Activated CD8-positive, alpha-beta memory T cell treated with anti-CD3 and anti-CD28 coated beads for 1 hour (primary cell): ENCODE data around the gene TSNAXIP1.
A peak's percentile ranks its signal among the peaks of the same experiment; 100 is the strongest.

ENCODE experiments used
- DNase-seq, 2 donors: peaks; one replicate each; pipeline ENCODE4 v3.0.0-alpha.2; 2020; ENCODE audit warnings: low read depth in 1 of 2; ENCODE audit errors: extremely low read depth in 1 of 2

The TSNAXIP1 gene, protein sequence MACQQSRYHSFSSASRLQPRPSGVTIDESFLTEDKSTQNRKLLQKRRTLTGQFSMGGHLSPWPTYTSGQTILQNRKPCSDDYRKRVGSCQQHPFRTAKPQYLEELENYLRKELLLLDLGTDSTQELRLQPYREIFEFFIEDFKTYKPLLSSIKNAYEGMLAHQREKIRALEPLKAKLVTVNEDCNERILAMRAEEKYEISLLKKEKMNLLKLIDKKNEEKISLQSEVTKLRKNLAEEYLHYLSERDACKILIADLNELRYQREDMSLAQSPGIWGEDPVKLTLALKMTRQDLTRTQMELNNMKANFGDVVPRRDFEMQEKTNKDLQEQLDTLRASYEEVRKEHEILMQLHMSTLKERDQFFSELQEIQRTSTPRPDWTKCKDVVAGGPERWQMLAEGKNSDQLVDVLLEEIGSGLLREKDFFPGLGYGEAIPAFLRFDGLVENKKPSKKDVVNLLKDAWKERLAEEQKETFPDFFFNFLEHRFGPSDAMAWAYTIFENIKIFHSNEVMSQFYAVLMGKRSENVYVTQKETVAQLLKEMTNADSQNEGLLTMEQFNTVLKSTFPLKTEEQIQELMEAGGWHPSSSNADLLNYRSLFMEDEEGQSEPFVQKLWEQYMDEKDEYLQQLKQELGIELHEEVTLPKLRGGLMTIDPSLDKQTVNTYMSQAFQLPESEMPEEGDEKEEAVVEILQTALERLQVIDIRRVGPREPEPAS

DNA sequence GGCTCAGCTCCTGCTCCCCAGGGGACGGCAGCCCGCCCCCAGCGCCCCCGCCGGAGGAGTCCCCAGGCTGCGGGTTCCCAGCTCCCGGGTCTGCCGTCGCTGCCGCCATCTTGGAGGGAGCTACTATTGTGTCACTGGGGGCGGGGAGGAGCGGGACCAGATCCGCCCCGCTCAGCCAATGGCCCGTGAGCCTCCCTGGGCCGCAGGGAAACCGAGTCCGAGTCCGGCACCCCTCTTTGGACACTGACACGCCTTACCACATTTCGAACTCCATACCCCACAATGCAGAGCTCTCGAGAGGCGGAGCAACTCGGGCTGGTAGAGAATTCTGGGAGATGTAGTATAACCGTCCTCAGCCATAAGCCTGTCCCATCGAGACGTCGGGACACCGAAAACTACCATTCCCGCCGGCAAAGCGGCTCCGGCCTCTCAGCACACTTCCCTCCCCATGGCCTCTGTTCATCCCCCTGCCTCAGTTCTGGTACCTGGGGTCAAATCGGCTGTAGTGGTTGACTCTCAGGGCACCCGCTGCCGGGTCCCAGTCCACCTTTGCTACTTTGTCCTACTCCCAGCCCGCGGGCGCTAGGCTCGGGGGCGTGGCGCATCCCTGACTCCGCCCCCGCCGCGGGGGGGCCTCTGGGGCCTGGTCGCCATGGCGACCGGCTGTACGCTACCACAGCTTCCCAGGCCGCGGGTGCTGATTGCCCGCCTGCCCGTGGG is at the start of gene TSNAXIP1, which contains the start of gene RANBP10:
Gene TSNAXIP1, plus strand, starts transcription at position 462 of the 720 bp plus-strand sequence. CDS start 261 bp downstream, outside the sequence.
Gene RANBP10, minus strand, starts transcription at position 133 of the 720 bp plus-strand sequence. Its CDS starts 24 bp downstream, at position 109.
- peak; percentile 91 to 92 for DNase-seq

DNA sequence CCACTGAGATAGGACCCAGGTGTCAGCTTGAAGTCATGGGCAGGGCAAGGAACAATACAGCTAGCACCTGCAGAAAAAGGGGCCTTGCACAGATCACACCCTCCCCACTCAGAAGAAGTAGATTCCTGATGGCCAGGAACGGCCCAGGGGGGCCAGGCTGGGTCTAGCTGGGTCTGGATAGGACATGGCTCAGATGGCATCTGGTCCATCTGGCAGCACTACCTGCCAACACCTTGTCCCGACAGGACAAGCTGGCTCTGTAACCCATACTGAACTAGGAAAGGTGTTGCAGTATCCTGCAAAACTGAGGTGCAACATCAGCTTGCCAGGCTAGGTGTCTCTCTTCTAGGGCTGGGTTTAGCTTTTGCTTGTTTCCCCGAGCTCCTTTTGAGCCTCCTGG is 48.7 kb upstream of the TSNAXIP1 start:
- DNase-seq = no peak

DNA sequence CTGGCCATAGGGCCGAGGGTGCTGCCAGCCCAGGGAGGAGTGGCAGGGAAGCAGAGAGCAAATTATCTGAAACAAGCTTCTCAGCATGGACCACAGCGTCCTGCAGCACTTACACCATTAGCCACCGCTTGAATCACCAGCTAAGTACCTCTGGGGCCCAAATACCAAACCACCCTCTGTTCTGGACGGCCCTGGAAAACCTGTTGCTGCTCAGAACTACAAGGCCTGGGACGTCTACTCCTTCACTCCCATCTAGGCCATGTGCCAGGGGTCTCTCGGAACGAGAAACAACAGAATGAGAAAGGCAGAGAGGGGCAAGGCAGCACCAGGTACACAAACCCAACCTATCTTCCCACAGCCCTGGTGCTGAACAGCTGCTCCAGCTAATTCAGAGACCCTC is 47.7 kb upstream of the TSNAXIP1 start:
- no peak for DNase-seq

DNA sequence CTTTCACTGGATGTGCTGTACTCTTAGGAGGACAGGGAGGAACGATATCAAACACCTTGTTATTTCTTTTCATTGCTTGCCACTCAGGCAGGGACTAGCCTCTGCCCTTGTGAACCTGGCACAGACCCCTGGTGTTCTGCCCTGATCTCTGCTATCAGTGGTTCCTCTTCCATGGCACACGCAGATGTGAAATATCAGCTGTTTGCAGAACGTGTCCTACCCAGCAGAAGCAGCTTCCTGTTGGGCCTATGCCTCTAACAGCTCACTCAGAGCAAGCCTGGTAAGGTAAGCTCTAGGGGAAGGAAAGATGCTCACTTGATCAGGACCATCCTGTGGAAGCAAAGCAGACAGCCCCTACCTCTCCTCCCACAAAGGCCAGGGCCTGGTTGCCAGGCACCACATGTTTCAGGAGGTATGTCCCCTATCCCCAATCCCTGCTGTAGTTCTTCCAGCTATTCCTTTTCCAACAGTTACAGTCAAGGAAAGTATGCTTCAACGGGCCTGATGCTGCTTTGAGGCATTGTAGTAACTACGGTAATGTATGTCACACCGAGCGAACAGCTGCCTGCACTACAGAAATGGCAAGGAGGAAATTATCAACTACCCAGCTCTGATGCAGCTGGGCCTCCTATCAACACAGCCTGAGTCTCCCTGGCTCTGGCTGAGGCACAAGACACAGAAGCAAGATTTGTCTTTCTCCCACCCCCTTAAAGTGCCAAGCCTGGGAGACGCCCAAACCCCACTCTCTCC is 46.3 kb upstream of the TSNAXIP1 start:
- DNase-seq = no peak

DNA sequence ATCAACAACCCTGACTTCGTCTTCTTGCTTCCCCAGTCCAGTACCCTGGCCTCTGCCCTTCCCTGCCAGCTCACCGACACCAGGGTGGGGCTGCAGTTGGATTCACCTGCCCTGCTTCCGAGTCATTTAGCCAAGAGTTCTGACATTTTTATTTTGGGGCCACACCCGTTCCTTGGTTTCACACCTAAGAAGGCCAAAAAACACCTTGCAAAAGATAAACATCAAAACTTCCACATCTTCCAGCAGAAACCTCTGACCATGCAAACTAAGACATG is 45.8 kb upstream of the TSNAXIP1 start:
- no peak for DNase-seq

DNA sequence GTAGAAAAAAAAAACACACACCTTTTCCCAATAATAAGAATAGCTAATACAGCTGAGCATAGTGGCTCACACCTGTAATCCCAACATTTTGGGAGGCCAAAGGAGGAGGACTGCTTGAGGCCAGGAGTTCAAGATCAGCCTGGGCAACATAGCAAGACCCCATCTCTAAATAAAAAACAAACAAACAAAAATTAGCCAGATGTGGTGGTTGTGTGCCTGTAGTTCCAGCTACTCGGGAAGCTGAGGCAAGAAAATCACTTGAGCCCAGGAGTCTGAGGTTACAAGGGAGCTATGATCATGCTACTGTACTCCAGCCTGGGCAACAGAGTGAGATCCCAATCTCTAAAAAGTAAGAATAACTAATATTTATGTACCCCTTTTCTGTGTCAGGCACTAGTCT is 44.8 kb upstream of the TSNAXIP1 start:
- DNase-seq = no peak

DNA sequence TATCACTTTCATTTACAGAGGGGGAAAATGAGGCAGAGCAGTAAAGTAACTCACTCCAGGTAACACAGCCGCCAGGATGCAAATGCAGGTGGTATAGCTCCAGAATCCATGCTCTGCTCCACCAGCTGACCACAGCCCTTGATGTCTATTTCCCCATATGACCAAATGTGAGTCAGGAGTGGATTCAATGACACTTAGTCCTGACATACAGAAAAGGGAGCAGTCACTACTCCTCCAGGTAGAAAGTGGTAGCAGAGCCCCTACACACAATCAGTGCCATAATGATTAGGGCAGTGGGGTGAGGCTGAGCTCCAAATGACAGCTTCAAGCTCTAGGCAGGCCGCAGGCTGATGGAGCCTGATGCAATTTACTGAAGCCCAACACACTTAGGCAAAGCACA is 44.3 kb upstream of the TSNAXIP1 start:
- no peak for DNase-seq

DNA sequence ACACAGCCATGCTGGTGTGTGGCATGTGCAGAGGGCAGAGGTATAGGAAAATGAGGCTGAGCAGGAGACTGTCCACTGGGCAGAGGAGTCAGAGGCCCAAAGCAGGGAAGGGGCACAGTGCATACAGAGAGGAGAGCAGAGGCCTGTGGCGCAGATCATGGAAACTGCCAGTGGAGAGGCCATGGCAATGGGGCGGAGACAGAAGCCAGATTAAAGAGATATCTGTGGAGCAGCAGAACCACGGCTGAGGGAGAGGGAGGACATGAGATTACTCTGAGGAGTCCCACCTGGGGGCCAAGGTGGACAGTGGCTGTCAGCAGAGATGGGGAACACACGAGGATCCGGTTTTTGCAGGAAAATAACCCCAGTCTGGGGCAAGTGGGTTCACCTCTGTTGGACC is 43.6 kb upstream of the TSNAXIP1 start:
- DNase-seq = no peak

DNA sequence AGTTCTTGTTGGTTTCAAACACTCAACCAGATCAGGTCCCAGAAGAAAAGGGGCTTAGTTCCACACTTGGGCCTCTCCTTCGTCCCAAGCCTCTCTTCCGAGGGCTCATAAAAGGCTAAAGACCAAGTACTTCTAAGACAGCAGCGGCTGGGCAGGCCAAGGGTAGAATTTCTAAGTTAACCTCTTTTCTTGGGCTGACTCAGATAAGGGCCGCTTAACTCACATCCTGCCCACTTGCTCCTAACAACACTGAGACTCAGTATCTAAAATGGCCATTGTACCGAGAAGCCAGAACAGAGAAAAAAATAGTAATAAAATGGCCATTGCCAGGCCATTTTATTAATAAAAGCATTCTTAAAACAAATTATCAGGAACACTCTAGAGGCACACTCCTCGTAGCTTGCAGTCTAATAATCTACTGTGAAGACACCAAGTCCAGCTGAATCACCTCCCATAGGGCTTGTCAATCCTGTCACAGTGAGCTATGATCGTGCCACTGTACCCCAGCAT is 42.5 kb upstream of the TSNAXIP1 start:
- no peak for DNase-seq

DNA sequence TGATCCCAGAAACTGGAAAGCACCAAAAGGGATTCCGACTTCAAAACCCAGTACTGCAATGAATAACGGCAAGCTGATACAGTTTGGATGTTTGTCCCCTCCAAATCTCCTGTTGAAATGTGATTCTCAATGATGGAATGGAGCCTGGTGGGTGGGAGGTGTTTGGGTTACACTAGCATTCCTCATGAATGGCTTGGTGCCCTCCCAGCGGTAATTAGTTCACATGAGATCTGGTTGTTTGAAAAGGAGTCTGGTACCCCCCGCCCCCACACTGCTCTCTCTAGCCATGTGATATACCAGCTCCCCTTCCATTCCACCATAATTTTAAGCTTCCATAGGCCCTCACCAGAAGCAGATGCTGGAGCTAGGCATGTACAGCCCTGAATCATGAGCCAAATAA is 40.4 kb upstream of the TSNAXIP1 start:
- no peak for DNase-seq

DNA sequence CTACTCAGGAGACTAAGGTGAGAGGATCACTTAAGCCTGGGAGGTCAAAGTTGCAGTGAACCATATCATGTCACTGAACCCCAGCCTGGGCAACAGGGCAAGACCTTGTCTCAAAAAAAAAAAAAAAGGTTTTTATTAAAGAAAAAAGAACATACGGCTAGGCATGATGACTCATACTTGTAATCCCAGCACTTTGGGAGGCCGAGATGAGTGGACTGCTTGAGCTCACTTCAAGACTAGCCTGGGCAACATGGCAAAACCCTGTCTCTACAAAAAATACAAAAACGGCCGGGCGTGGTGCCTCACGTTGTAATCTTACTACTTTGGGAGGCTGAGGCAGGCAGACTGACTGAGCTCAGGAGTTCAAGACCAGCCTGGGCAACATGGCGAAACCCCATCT is 38.7 kb upstream of the TSNAXIP1 start:
- no peak for DNase-seq

DNA sequence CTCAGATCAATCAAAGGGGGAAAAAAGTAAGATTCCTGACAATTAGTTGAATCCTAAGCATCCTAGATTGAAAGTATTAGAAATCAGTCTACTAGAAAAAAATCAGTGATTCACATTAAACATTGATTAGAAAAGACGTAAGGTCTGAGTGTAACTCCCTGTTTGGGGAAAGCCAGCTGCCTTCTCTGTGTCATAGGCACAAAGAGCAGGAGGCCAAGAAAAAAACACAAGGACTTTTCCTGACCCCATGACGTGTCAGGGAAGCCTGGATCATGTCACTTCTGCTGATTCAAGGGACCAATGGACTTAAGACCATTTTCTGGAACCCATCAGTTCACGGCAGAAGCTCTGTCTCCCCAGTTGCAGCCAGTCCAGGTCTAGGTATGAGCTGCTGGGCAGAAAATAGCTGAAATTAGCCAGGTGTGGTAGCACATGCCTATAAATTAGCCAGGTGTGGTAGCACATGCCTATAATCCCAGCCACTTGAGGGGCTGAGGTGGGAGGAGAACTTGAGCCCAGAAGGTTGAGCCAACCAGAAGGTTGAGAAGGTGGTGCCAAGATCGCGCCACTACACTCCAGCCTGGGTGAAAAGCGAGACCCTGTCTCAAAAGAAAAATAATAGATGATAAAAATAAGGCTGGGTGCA is 36.2 kb upstream of the TSNAXIP1 start:
- DNase-seq = no peak

DNA sequence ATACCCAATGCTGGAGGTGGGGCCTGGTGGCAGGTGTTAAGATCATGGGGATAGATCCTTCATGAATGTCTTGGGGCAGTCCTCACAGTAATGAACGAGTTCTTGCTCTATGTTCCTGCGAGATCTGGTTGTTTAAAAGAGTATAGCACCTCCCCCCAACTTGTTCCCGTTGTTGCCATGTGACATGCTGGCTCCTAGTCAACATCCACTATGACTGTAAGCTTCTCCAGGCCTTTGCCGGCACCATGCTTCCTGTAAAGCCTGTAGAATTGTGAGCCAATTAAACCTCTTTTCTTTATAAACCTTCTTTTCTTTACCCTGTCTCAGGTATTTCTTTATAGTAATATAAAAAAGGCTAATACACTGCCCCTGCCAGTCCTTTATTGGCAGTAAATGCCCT is 33.6 kb upstream of the TSNAXIP1 start:
- no peak for DNase-seq

DNA sequence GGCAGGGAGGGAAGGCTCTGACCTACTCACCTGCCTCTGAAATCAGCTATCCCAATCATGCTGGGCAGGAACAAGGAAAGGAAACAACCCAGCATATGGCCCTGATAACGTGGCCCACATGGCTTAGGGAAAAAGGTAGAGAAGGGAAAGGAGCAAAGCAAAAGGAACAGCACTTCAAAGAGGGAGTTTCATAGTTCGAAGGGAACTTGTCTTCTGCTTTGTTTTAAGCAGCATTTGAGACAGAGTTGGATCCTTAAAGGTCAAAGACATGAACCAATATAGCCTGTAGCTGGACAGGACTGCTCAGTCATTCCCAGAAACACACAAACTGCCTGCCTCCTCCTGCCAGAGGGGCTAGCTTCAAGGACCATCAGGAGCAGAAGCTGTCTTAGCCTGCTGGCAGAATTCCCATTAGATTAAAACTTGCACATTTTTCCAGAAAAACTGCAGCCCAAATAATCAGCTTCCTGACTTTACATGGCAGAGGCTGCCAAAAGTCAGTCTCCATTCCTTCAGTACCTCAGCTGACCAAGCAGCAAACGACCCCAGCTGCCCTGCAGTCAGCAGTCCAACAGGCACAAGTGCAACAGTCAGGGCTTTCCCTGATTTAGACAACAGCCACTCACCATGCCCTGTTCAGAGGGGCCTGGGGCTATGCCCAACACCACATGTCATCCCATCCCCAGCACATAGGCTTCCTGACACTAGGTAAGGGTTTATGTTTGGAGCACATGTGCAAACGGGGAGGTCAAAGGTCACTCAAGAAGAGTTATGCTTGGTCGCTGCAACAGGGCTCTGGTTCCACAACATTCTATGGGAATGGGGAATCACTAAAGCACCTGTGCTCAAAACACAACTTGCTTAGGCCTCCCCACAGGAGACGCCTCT is 32.9 kb upstream of the TSNAXIP1 start:
- no peak for DNase-seq

DNA sequence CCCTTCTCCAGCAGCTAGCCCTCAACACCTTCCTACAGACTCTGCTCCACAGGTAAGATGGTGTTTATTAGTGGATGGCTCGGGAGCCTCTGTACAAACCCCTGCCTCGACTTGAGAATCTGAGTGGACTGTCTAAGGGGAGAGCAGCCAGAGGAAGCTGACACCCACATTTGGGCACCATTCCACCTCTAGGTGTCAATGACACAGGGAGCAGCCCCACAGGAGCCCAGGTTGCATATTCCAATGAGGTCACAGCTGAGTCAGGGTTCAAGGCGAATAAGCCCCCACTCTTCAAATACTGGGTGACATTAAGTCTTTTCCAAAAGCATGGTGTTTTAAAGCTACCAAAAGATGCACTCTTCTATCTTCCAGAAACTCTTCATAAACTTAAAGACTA is 32.2 kb upstream of the TSNAXIP1 start:
- no peak for DNase-seq

DNA sequence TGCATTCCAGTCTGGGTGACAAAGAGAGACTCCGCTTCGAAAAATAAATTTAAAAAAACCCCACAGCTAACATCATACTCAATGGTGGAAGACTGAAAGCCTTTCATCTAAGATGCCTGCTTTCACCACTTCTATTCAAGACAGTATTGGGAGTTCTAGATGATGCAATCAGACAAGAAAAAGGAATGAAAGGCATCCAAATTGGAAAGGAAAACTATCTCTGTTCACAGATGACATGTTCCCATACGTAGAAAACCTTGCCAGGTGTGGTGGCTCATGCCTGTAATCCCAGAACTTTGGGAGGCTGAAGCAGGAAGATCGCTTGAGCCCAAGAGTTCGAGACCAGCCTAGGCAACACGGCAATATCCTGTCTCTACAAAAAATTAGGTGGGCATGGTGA is 31.4 kb upstream of the TSNAXIP1 start:
- DNase-seq = no peak

DNA sequence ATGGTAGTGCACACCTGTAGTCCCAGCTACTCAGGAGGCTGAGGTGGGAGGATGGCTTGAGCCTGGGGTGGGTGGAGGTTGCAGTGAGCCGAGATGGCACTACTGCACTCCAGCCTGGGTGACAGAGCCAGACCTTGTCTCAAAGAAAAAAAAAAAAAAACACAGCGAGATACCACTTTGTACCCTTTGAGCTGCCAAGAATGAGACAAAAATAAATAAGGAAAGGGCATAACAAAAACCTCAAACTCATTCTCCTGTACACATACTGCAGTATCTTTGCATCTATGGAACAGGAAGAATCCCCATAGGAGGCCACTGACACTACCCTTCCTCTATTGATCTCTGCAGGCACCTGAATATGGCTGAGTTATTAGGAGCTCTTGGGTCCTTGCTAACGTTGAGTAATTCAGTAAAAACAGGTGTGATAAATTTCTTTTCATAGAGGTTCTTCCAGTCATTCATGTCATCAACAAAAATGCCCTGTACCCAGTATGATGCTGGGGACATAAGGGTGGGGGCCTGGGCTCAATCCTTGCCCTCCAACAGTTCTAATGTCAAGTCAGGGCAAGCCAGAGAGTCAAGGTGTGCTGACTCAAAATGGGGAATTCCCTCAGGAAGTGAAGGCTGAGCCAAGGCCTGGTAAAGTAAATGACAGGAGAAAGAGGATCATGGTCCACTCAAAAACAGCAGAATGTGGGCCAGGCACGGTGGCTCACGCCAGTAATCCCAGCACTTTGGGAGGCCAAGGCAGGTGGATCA is 27.3 kb upstream of the TSNAXIP1 start:
- DNase-seq = no peak

DNA sequence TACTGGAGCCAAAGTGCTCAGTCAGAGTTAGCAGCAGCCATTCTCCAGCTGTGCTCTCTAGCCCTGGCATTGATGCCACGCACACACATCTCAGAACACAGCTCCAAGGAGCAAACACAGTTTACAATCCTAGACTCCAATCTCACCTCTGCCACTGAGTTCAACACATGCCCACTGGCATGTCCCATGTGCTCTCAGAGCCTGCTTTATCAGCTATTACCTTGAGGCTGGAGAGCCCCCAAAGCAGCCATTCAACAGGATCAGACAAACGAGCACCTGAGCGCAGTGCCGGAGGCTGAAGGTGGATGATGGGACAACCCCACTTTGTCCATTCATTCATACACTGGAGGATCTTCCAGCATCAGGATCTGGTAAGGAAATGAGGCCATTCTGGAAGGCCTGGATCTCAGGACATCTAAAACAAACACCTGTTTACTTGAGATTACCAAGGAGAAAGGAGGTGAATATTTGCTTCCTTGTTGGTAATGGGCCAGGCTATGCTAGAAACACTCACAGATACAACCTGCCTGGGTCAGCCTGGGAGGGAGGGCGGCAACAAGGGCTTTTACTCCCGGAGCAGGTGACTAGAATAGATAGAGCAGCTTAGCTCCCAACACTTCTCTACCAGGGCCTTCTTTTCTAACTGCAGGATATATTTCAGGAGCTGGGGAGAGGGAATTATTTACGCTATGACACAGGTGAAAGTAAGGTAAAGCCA is 25.7 kb upstream of the TSNAXIP1 start:
- no peak for DNase-seq
